SK-N-SH (cell line): Measurements from ENCODE around the gene RHOT2. TPM values are rescaled to one million over a fixed set of nuclear protein-coding genes. Genes with fewer than 3 reads are reported as not detected.

Experiments used
- CTCF ChIA-PET: fragments of 300-600, 350-600 bp; formaldehyde crosslinking; extraction: SDS; loops from one replicate; lab custom pipeline; 2021; lab: Yijun Ruan, JAX
- POLR2A ChIA-PET: fragments of 350-600 bp; sonication (Branson Sonifier 250); formaldehyde crosslinking; extraction: SDS; loops from one replicate; lab custom pipeline; 2020; ENCODE audit warnings: antibody characterized with exemption, inconsistent platforms; lab: Yijun Ruan, JAX
- DNase-seq: peaks from one replicate; pipeline ENCODE4 v3.0.0; 2012
- H2AFZ ChIP-seq: fragments of 200-600 bp; sonication (generic); 2 replicates; pipeline ENCODE4 v1.8.1; 2016; ENCODE audit warnings: antibody characterized with exemption, mild to moderate bottlenecking, low read depth
- H3F3A ChIP-seq: fragments of 200-600 bp; sonication (generic); replicated peaks from 2 replicates; pipeline ENCODE3; 2016; ENCODE audit warnings: antibody characterized with exemption, mild to moderate bottlenecking; ENCODE audit not compliant: insufficient read depth
- H3K27ac ChIP-seq, 2 experiments: fragments of 200-500 bp in 1 of 2; fragments of 200-600 bp in 1 of 2; sonication (Bioruptor generic) in 1 of 2; sonication (generic), shearing (Covaris generic) in 1 of 2; 2 replicates each; pipeline versions ENCODE4 v1.5.1 to v1.6.1; 2014 to 2016; ENCODE audit warnings: low read depth in 2 of 2, inconsistent platforms in 1 of 2, low read length in 1 of 2, mild to moderate bottlenecking in 1 of 2, mixed read lengths in 1 of 2
- H3K27me3 ChIP-seq: fragments of 200-600 bp; sonication (generic), shearing (Covaris generic); 2 replicates; pipeline ENCODE4 v1.6.1; 2016; ENCODE audit warnings: mixed run types; ENCODE audit not compliant: insufficient read depth
- H3K36me3 ChIP-seq, 2 experiments: fragments of 200-500 bp in 1 of 2; fragments of 200-600 bp in 1 of 2; sonication (Bioruptor generic) in 1 of 2; sonication (generic) in 1 of 2; replicated peaks in 1 of 2; 2 replicates each; pipeline versions ENCODE3 to v1.5.1; 2014 to 2016; ENCODE audit warnings: low read length in 1 of 2, mild to moderate bottlenecking in 1 of 2; ENCODE audit not compliant: insufficient read depth in 2 of 2, control insufficient read depth in 1 of 2
- H3K4me1 ChIP-seq, 2 experiments: fragments of 200-500 bp in 1 of 2; fragments of 200-600 bp in 1 of 2; sonication (Bioruptor generic) in 1 of 2; sonication (generic), shearing (Covaris generic) in 1 of 2; 2 replicates each; pipeline versions ENCODE4 v1.5.1 to v1.6.1; 2014 to 2016; ENCODE audit warnings: low read depth in 1 of 2, low read length in 1 of 2, mixed run types in 1 of 2; ENCODE audit not compliant: insufficient read depth in 2 of 2, control insufficient read depth in 1 of 2
- H3K4me2 ChIP-seq: fragments of 200-600 bp; sonication (generic), shearing (Covaris generic); 2 replicates; pipeline ENCODE4 v1.6.1; 2017; ENCODE audit warnings: mixed run types
- H3K4me3 ChIP-seq, 2 experiments: fragments of 200-500 bp in 1 of 2; fragments of 200-600 bp in 1 of 2; sonication (Bioruptor generic) in 1 of 2; sonication (generic), shearing (Covaris generic) in 1 of 2; 2 replicates each; pipeline versions ENCODE4 v1.5.1 to v1.8.1; 2014 to 2016; ENCODE audit warnings: low read depth in 2 of 2, inconsistent platforms in 1 of 2, low read length in 1 of 2, mild to moderate bottlenecking in 1 of 2, mixed read lengths in 1 of 2, moderate library complexity in 1 of 2
- H3K79me2 ChIP-seq: fragments of 200-600 bp; sonication (generic); 2 replicates; pipeline ENCODE4 v1.8.1; 2017; ENCODE audit warnings: mild to moderate bottlenecking; ENCODE audit not compliant: insufficient read depth
- H3K9ac ChIP-seq: fragments of 200-600 bp; sonication (generic); 2 replicates; pipeline ENCODE4 v1.6.1; 2017; ENCODE audit warnings: mixed run types
- H3K9me2 ChIP-seq: fragments of 200-600 bp; sonication (generic); 2 replicates; pipeline ENCODE4 v1.6.1; 2017; ENCODE audit warnings: mixed run types
- H3K9me3 ChIP-seq: fragments of 200-600 bp; sonication (generic); 2 replicates; pipeline ENCODE4 v1.6.1; 2017; ENCODE audit warnings: mixed run types, mild to moderate bottlenecking, moderate library complexity
- H4K20me1 ChIP-seq: fragments of 200-600 bp; sonication (generic); 2 replicates; pipeline ENCODE4 v1.6.1; 2017; ENCODE audit warnings: mild to moderate bottlenecking, mixed run types; ENCODE audit not compliant: insufficient read depth
- ELF1 ChIP-seq: IDR thresholded peaks from 2 replicates; pipeline ENCODE4 v1.4.0; 2012
- MEF2A ChIP-seq: IDR thresholded peaks from 2 replicates; pipeline ENCODE4 v1.4.0; 2012; ENCODE audit warnings: low read depth, borderline replicate concordance
- NFIC ChIP-seq: IDR thresholded peaks from 2 replicates; pipeline ENCODE4 v1.4.0; 2012; ENCODE audit warnings: borderline replicate concordance
- REST ChIP-seq: IDR thresholded peaks from 2 replicates; pipeline ENCODE4 v1.6.1; 2012; ENCODE audit warnings: mild to moderate bottlenecking, low read depth, low read length, moderate library complexity
- RXRA ChIP-seq: IDR thresholded peaks from 2 replicates; pipeline ENCODE4 v1.4.0; 2012; ENCODE audit warnings: low read depth, mild to moderate bottlenecking, borderline replicate concordance
- SIN3A ChIP-seq: IDR thresholded peaks from 2 replicates; pipeline ENCODE4 v1.6.1; 2012; ENCODE audit warnings: low read depth, mild to moderate bottlenecking, low read length, moderate library complexity, borderline replicate concordance
- TEAD4 ChIP-seq: IDR thresholded peaks from 2 replicates; pipeline ENCODE4 v1.4.0; 2012; ENCODE audit warnings: mild to moderate bottlenecking, borderline replicate concordance; ENCODE audit not compliant: insufficient read depth
- USF1 ChIP-seq: IDR thresholded peaks from 2 replicates; pipeline ENCODE4 v1.4.0; 2012; ENCODE audit warnings: low read depth, borderline replicate concordance
- ZBTB33 ChIP-seq: IDR thresholded peaks from 2 replicates; pipeline ENCODE4 v1.4.0; 2012; ENCODE audit warnings: low read depth, borderline replicate concordance
- WGBS: methylation state at CpG from one replicate; pipeline ENCODE4 v1.1.6; 2017; ENCODE audit warnings: low lambda C conversion rate; 5-methylcytosine and 5-hydroxymethylcytosine counted together
- polyA plus RNA-seq, 3 experiments: library from polyadenylated mRNA; depleted of rRNA; stranded (reverse); fragments of >200 nt; gene quantifications; 2 replicates each; pipeline ENCODE4 v1.2.3, GENCODE V29; 2012
- TF ChIP-seq, protein P1 (sequence below): IDR thresholded peaks from 2 replicates; pipeline ENCODE4; 2012

RHOT2 gene
- polyA plus RNA-seq, 1 of the 3 experiments (the other 2 are of a cell fraction) = 229 TPM

GRCh38 chr16:674968-675883 lies 7.3 kb downstream of the RHOT2 start, which contains the start of gene RHBDL1:
Gene RHBDL1, plus strand, starts transcription at chr16:675671. Its CDS starts 120 bp downstream, at chr16:675791.
- CTCF ChIA-PET = interaction anchor here (0.6 to 4.6 kb wide), 7 partner anchors 7 to 280 kb away, joined by 3 to 20 read pairs (median 4); partner anchors contain the start of genes RHOT2 and WDR24
- Histone ChIP-seq H3K4me1 (peaks cover 4 to 16% of the 10 kb centered on the region in 2 experiments; a peak in 2 of 4 replicates), H3K9ac (no peak within 1 kb of the TSS), H3K9me2 (no peaks in the 10 kb centered on the region), H3K4me3 (peak within 1 kb of the TSS in 1 of 2 experiments; percentile 27; a peak in 1 of 4 replicates), H3K27ac (no peak within 1 kb of the TSS; a peak in 1 of 4 replicates), H4K20me1 (no peaks in the 10 kb centered on the region), H2AFZ (no peak within 1 kb of the TSS), H3K27me3 (no peaks in the 10 kb centered on the region), H3F3A (peaks cover 4% of the 10 kb centered on the region), H3K36me3 (peaks cover 5 to 40% of the 10 kb centered on the region in 2 experiments), H3K79me2 (peaks cover 2% of the 10 kb centered on the region; the same call in 1 of the 2 replicates), H3K4me2 (no peak within 1 kb of the TSS), H3K9me3 (no peaks in the 10 kb centered on the region)
- peak; percentile 80 for DNase-seq
- no peak for TF ChIP-seq MEF2A
- TF ChIP-seq USF1 = no peak
- no peak for TF ChIP-seq TEAD4
- TF ChIP-seq RXRA = no peak
- TF ChIP-seq, protein P1, sequence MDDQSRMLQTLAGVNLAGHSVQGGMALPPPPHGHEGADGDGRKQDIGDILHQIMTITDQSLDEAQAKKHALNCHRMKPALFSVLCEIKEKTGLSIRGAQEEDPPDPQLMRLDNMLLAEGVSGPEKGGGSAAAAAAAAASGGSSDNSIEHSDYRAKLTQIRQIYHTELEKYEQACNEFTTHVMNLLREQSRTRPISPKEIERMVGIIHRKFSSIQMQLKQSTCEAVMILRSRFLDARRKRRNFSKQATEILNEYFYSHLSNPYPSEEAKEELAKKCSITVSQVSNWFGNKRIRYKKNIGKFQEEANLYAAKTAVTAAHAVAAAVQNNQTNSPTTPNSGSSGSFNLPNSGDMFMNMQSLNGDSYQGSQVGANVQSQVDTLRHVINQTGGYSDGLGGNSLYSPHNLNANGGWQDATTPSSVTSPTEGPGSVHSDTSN = 0 out of 2 replicates have a peak, but pooled peaks have one; percentile 8
- no peak for TF ChIP-seq ELF1
- TF ChIP-seq NFIC = peak; percentile 35; the same call in 1 of the 2 replicates
- TF ChIP-seq REST = no peak
- no peak for TF ChIP-seq ZBTB33
- peak; percentile 48; the same call in 1 of the 2 replicates for TF ChIP-seq SIN3A
- WGBS = 3% methylated on average over 6 of the region's 73 CpGs
- POLR2A ChIA-PET = interaction anchor here (0.7 to 1.2 kb wide), 5 partner anchors 9 to 745 kb away, joined by 3 to 5 read pairs (median 3); partner anchors contain the start of genes JMJD8 and UQCC4
